ENCODE measurements around the gene NAA10.
A peak's percentile ranks its signal among the peaks of the same experiment; 100 is the strongest.

NAA10 gene

GRCh38 chrX:153934148-153934761 lies 582 bp downstream of the NAA10 start:
- peak; percentile 11 for ATAC-seq (ENCODE audit: low read depth)
- no peaks in the 10 kb centered on the region for H3K27me3 Mint-ChIP-seq
- no peak overlapping the region for H3K27ac Mint-ChIP-seq
- peaks cover 9% of the 10 kb centered on the region for H3K4me1 Mint-ChIP-seq
- DNase-seq (ENCODE audit: low spot score in 2 of 2) = no peak
- H3K9me3 Mint-ChIP-seq = no peaks in the 10 kb centered on the region
- H3K4me3 Mint-ChIP-seq = peak overlapping the region; percentile 82
- H3K36me3 Mint-ChIP-seq = peaks cover 9% of the 10 kb centered on the region

GRCh38 chrX:153933748-153934147 lies 1.1 kb downstream of the NAA10 start:
- Mint-ChIP-seq H3K9me3 (no peaks in the 10 kb centered on the region), H3K4me1 (peaks cover 11% of the 10 kb centered on the region), H3K36me3 (peaks cover 9% of the 10 kb centered on the region), H3K4me3 (peak overlapping the region; percentile 82), H3K27ac (no peak overlapping the region), H3K27me3 (no peaks in the 10 kb centered on the region)
- ATAC-seq (ENCODE audit: low read depth) (no peak), DNase-seq (ENCODE audit: low spot score in 2 of 2) (no peak)

DNA sequence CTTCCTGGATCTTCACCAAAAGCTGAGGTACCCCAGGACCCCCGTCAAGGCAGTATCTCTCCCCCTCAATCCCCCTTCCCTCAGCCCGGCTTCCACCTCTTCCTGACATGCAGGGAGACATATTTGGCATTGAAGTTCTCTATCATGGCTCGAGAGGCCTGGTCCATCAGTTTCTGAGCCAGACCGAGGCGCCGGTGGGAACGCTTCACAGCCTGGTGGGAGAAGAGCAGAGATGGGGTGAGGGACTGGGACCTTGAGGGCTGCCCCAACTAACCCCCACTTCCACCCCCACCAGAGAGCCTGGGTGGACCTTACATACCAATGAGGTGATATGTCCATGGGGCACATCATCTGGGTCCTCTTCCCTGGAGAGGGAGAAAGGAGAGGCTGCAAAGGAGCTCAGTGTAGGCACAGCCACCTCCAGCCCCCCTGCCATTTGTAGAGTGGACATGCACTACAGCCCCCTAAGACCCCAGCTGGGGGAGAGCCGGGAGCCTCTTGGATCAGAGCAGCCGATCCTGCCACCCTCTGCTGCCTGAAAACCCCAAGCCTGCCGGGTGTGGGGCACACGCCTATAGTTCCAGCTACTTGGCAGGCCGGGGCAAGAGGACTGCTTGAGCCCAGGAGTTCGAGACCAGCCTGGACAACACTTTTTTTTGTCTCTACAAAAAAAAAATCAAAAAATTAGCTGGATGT lies 2.5 kb downstream of the NAA10 start:
- Mint-ChIP-seq H3K4me1 (peaks cover 14% of the 10 kb centered on the region), H3K4me3 (no peak overlapping the region), H3K27ac (no peak overlapping the region), H3K36me3 (peaks cover 9% of the 10 kb centered on the region), H3K9me3 (no peaks in the 10 kb centered on the region), H3K27me3 (no peaks in the 10 kb centered on the region)
- no peak for ATAC-seq (ENCODE audit: low read depth)
- DNase-seq (ENCODE audit: low spot score in 2 of 2) = no peak

- ATAC-seq (ENCODE audit: low read depth) (no peak), DNase-seq (ENCODE audit: low spot score in 2 of 2) (no peak)
- Mint-ChIP-seq H3K9me3 (no peaks in the 10 kb centered on the region), H3K36me3 (peaks cover 9% of the 10 kb centered on the region), H3K4me3 (no peak overlapping the region), H3K27me3 (no peaks in the 10 kb centered on the region), H3K4me1 (peaks cover 14% of the 10 kb centered on the region), H3K27ac (no peak overlapping the region)
Observed at GRCh38 chrX:153931748-153932147, 3.1 kb downstream of the NAA10 start.

GRCh38 chrX:153931151-153931550 lies 3.7 kb downstream of the NAA10 start:
- H3K27me3 Mint-ChIP-seq = no peaks in the 10 kb centered on the region
- H3K36me3 Mint-ChIP-seq = peaks cover 9% of the 10 kb centered on the region
- no peak overlapping the region for H3K27ac Mint-ChIP-seq
- peaks cover 11% of the 10 kb centered on the region for H3K4me1 Mint-ChIP-seq
- DNase-seq (ENCODE audit: low spot score in 2 of 2) (no peak), ATAC-seq (ENCODE audit: low read depth) (no peak)
- H3K4me3 Mint-ChIP-seq = no peak overlapping the region
- no peaks in the 10 kb centered on the region for H3K9me3 Mint-ChIP-seq

DNA sequence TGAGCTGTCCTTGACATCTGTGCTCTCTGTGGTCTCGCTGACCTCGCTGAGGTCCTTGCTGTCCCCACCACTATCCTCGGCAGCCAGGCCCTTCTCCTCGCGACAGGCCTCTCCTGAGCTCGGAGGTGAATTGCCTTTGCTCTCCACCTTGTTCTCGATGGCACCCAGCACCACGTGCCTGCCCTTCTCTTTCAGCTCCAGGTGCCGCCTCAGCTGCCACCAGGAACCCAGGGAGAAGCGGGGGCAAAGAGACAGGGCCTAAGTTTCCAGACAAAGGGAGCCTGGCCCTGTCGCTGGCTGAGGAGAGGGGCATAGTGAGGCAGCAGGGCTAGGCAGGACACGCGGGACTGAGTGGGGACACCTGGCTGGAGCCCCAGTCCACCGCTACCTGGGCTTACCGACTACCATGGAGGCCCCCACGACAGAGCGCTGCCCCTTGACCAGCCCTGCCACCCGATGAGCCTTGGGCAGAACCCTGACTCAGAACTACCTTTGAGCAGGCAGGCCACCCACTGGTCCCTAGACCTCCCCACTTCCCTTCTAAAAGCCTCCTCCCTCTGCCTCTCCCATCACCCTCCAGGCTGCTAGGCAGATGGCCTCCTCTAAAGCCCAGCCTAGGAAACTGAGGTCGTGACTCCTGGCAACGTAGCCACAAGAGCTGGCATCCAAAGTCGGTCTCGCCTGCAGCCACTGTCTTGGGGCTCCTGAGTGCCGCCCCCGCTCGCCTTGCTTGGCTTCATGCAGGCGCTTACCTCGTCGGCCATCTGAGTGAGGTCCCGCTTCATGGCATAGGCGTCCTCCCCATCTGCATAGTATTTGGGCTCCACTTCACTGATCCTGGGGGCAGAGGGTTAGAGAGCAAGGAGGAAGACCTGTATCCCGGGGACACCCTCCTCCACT lies 4.6 kb downstream of the NAA10 start:
- ATAC-seq (ENCODE audit: low read depth) (no peak), DNase-seq (ENCODE audit: low spot score in 2 of 2) (no peak)
- H3K4me1 Mint-ChIP-seq = peaks cover 14% of the 10 kb centered on the region
- no peaks in the 10 kb centered on the region for H3K27me3 Mint-ChIP-seq
- no peaks in the 10 kb centered on the region for H3K9me3 Mint-ChIP-seq
- no peak overlapping the region for H3K27ac Mint-ChIP-seq
- H3K4me3 Mint-ChIP-seq = no peak overlapping the region
- H3K36me3 Mint-ChIP-seq = peaks cover 10% of the 10 kb centered on the region

- DNase-seq (ENCODE audit: low spot score in 2 of 2) (no peak), ATAC-seq (ENCODE audit: low read depth) (no peak)
- H3K4me1 Mint-ChIP-seq = peaks cover 14% of the 10 kb centered on the region
- H3K4me3 Mint-ChIP-seq = no peak overlapping the region
- no peaks in the 10 kb centered on the region for H3K9me3 Mint-ChIP-seq
- H3K27me3 Mint-ChIP-seq = no peaks in the 10 kb centered on the region
- H3K27ac Mint-ChIP-seq = no peak overlapping the region
- H3K36me3 Mint-ChIP-seq = peaks cover 10% of the 10 kb centered on the region
Observed at GRCh38 chrX:153929576-153929975, 5.3 kb downstream of the NAA10 start.

DNA sequence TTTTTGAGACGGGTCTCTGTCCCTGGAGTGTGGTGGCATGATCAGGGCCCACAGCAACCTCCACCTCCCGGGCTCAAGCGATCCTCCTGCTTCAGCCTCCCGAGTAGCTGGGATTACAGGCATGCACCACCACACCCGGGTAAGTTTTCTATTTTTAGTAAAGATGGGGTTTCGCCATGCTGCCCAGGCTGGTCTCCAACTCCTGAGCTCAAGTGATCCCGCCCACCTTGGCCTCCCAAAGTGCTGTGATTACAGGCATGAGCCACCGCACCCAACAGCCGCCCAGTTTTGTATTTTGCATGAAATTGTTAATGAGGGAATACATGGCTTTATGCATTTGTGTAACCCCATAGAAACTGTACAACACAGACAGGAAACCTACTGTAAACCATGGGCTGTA lies 6.0 kb downstream of the NAA10 start:
- peaks cover 18% of the 10 kb centered on the region for H3K4me1 Mint-ChIP-seq
- H3K9me3 Mint-ChIP-seq = no peaks in the 10 kb centered on the region
- peak overlapping the region; percentile 93 for H3K4me3 Mint-ChIP-seq
- DNase-seq (ENCODE audit: low spot score in 2 of 2) (no peak), ATAC-seq (ENCODE audit: low read depth) (no peak)
- peak overlapping the region; percentile 96 for H3K27ac Mint-ChIP-seq
- H3K36me3 Mint-ChIP-seq = peaks cover 10% of the 10 kb centered on the region
- no peaks in the 10 kb centered on the region for H3K27me3 Mint-ChIP-seq

DNA sequence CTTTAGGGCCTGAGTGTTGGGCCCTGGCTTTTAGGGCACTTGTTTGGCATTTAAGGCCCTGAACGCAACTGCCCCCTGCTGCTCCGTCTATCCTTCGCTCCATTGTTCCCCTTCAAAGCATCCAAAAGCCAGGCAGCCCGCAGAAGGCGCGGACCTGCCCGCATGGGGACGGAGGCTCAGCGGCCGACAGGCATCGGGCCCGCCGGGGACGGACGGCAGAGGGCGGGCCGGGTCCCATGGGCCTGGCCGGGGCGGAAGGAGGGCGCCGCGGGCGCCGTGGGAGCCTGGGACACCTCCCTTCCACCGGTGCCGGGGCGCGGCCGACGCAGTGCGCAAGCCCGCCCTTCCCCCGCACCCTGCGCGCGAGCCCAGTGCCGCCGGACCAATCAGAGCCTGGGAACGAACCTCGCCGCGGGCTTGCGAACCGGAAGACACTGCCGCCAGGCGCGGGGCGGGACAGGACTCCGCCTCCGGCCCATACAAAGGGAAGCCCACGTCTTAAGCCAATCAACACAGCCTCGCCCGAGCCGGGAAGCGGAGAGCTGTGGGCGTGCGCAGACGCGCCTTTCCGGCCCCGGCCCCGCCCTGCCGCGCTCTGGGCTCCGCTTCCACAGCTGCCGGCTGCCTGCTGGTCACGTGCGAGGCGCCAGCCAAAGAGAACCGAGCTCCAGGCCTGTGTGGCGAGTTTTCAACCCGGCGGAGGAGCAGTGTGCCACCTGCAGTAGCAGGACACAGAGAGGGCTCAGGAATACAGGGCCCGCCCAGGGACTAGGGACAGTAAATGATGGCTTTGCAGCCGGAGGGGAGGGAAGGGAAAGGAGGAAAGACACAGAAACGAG lies 6.7 kb downstream of the NAA10 start:
- DNase-seq (ENCODE audit: low spot score in 2 of 2) (peak; percentile 80 to 89), ATAC-seq (ENCODE audit: low read depth) (peak; percentile 62)
- no peaks in the 10 kb centered on the region for H3K9me3 Mint-ChIP-seq
- H3K27ac Mint-ChIP-seq = peak overlapping the region; percentile 96
- peaks cover 20% of the 10 kb centered on the region for H3K4me1 Mint-ChIP-seq
- peak overlapping the region; percentile 93 for H3K4me3 Mint-ChIP-seq
- peaks cover 10% of the 10 kb centered on the region for H3K36me3 Mint-ChIP-seq
- no peaks in the 10 kb centered on the region for H3K27me3 Mint-ChIP-seq

- H3K4me3 Mint-ChIP-seq = peak overlapping the region; percentile 93
- no peak for DNase-seq (ENCODE audit: low spot score in 2 of 2)
- H3K27ac Mint-ChIP-seq = peak overlapping the region; percentile 96
- peaks cover 22% of the 10 kb centered on the region for H3K4me1 Mint-ChIP-seq
- peaks cover 10% of the 10 kb centered on the region for H3K36me3 Mint-ChIP-seq
- ATAC-seq (ENCODE audit: low read depth) = no peak
- no peaks in the 10 kb centered on the region for H3K27me3 Mint-ChIP-seq
- H3K9me3 Mint-ChIP-seq = no peaks in the 10 kb centered on the region
Observed at GRCh38 chrX:153927672-153927921, 7.2 kb downstream of the NAA10 start.

DNA sequence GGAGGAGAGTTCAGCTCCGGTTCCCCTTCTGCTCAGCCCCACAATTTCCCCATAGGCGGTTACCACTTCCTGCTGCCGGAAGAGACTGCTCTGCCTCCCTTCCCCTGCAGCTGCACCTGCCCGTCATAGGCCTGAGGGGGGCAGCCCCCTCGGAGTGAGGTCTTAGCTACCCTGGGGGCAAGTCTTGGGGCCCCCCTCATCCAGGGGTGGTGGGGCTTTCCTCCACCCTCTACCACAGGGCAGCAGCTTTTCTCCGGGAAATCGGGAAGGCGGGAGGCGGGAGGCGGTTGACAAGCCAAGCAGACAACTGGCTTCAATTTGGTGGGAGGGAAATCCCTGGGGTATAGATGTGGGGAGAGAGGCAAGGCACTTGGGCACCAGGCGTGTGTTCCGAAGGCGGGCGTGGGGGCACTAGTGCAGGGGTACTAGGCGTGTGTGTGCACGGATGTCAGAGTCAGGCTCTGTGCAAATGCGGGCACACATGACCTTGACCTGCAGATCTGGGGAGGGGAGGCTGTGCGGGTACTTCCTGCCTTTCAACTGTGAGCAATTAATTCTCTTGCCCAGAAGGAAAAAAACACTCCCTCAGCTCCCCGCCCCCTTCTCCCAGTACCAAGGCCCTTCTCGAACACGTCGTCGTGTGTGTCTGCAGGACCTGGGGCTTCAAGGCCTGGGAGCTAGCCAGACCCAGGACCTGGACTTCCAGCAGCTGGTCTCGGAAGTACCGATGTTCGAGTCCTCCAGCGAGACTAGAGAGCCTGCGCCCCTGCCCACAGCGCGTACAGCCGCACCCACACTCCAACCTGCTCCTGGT lies 7.8 kb downstream of the NAA10 start:
- no peaks in the 10 kb centered on the region for H3K9me3 Mint-ChIP-seq
- DNase-seq (ENCODE audit: low spot score in 2 of 2) (peak; percentile 77 to 82), ATAC-seq (ENCODE audit: low read depth) (peak; percentile 57)
- peaks cover 9% of the 10 kb centered on the region for H3K36me3 Mint-ChIP-seq
- H3K4me3 Mint-ChIP-seq = peak overlapping the region; percentile 93
- peaks cover 23% of the 10 kb centered on the region for H3K4me1 Mint-ChIP-seq
- no peaks in the 10 kb centered on the region for H3K27me3 Mint-ChIP-seq
- H3K27ac Mint-ChIP-seq = peak overlapping the region; percentile 96

- H3K27me3 Mint-ChIP-seq = no peaks in the 10 kb centered on the region
- no peak for ATAC-seq (ENCODE audit: low read depth)
- peaks cover 5% of the 10 kb centered on the region for H3K36me3 Mint-ChIP-seq
- H3K27ac Mint-ChIP-seq = peak overlapping the region; percentile 96
- no peaks in the 10 kb centered on the region for H3K9me3 Mint-ChIP-seq
- DNase-seq (ENCODE audit: low spot score in 2 of 2) = no peak
- H3K4me3 Mint-ChIP-seq = peak overlapping the region; percentile 93
- H3K4me1 Mint-ChIP-seq = peaks cover 23% of the 10 kb centered on the region
Observed at GRCh38 chrX:153926552-153926857, 8.3 kb downstream of the NAA10 start.
